HepG2 (cell line): Measurements from ENCODE around the gene EPM2AIP1. TPM values are rescaled to one million over a fixed set of nuclear protein-coding genes. Genes with fewer than 3 reads are reported as not detected.

Experiments
- ATAC-seq: fragments of 200-7000 bp; cut with Tn5 transposase; 3 replicates; pipeline ENCODE4 v1.9.1; 2020; ENCODE audit warnings: mild to moderate bottlenecking, moderate library complexity
- BruUV-seq: library from RNA; stranded (reverse); fragments of 400-500 nt; replicated peaks from 2 replicates; lab custom pipeline; 2021; lab: Mats Ljungman, UMichigan
- CTCF ChIA-PET: fragments of 300-600 bp; formaldehyde crosslinking; extraction: SDS; loops from one replicate; lab custom pipeline; 2021; ENCODE audit warnings: low total read pairs, inconsistent platforms, low intra/inter-chr PET ratio; lab: Yijun Ruan, JAX
- POLR2A ChIA-PET: fragments of 350-600 bp; sonication (Branson Sonifier 250); formaldehyde crosslinking; loops from one replicate; lab custom pipeline; 2020; ENCODE audit warnings: antibody characterized with exemption, inconsistent platforms; lab: Yijun Ruan, JAX
- DNase-seq: peaks from one replicate; pipeline ENCODE4 v3.0.0-alpha.2; 2015; ENCODE audit warnings: low spot score
- FAIRE-seq: peaks from 3 replicates; lab custom pipeline; 2011; peaks lifted over from hg19 to GRCh38; lab: Jason Lieb, UNC
- H2AFZ ChIP-seq: one replicate; pipeline ENCODE4 v1.6.1; 2011; ENCODE audit warnings: low read length, inconsistent platforms
- H3K27ac ChIP-seq: fragments of 300-600 bp; 3 replicates; pipeline ENCODE4 v1.8.0; 2011; ENCODE audit warnings: mixed run types, mild to moderate bottlenecking, mixed read lengths, low read length, inconsistent platforms; ENCODE audit not compliant: insufficient read depth; ENCODE audit errors: extremely low read length
- H3K27me3 ChIP-seq, 2 experiments: fragments of 200-600 bp in 1 of 2; 2 replicates in 1 of 2; 3 replicates in 1 of 2; pipeline versions ENCODE4 v1.6.0 to v1.8.0; 2011; ENCODE audit warnings: low read length in 2 of 2, mild to moderate bottlenecking in 2 of 2, moderate library complexity in 2 of 2, inconsistent platforms in 1 of 2; ENCODE audit not compliant: insufficient read depth in 2 of 2, control insufficient read depth in 1 of 2
- H3K36me3 ChIP-seq, 2 experiments: fragments of 200-600 bp in 1 of 2; replicated peaks in 1 of 2; 2 replicates in 1 of 2; 3 replicates in 1 of 2; pipeline versions ENCODE4 v1.5.1 to v1.8.0; 2011; ENCODE audit warnings: low read length in 2 of 2, inconsistent platforms in 1 of 2; ENCODE audit not compliant: insufficient read depth in 2 of 2, control insufficient read depth in 1 of 2
- H3K4me1 ChIP-seq: 2 replicates; pipeline ENCODE4 v1.5.1; 2012; ENCODE audit warnings: low read length, inconsistent platforms; ENCODE audit not compliant: insufficient read depth
- H3K4me2 ChIP-seq: 2 replicates; pipeline ENCODE4 v1.6.0; 2011; ENCODE audit warnings: low read depth, low read length, inconsistent platforms
- H3K4me3 ChIP-seq, 3 experiments: fragments of 200-600 bp in 1 of 3; sonication (generic), shearing (Covaris generic) in 1 of 3; replicated peaks in 1 of 3; 2 replicates each; pipeline ENCODE4 v1.5.1; 2011 to 2016; ENCODE audit warnings: low read length in 3 of 3, inconsistent platforms in 2 of 3, low read depth in 2 of 3, mild to moderate bottlenecking in 2 of 3, control low read depth in 1 of 3, mixed read lengths in 1 of 3; ENCODE audit not compliant: insufficient read depth in 1 of 3
- H3K79me2 ChIP-seq: one replicate; pipeline ENCODE4 v1.6.1; 2011; ENCODE audit warnings: low read length, inconsistent platforms; ENCODE audit not compliant: insufficient read depth
- H3K9ac ChIP-seq: 2 replicates; pipeline ENCODE4 v1.6.0; 2011; ENCODE audit warnings: mild to moderate bottlenecking, low read depth, low read length, inconsistent platforms; ENCODE audit not compliant: insufficient read depth
- H3K9me3 ChIP-seq: 2 replicates; pipeline ENCODE4 v1.5.1; 2012; ENCODE audit warnings: mild to moderate bottlenecking, low read length
- H4K20me1 ChIP-seq: 2 replicates; pipeline ENCODE4 v1.6.0; 2011; ENCODE audit warnings: inconsistent platforms, mild to moderate bottlenecking, low read length, moderate library complexity; ENCODE audit not compliant: insufficient read depth
- HNRNPUL1 ChIP-seq: fragments of 200-400 bp; formaldehyde crosslinking; IDR thresholded peaks from 2 replicates; pipeline ENCODE4 v1.6.1; 2017; ENCODE audit warnings: low read depth, mild to moderate bottlenecking, low read length, moderate library complexity
- MEIS1 ChIP-seq: sonication (generic); formaldehyde crosslinking; IDR thresholded peaks from 2 replicates; pipeline ENCODE4 v1.9.0; 2021; ENCODE audit warnings: mild to moderate bottlenecking, missing genetic modification reagents, moderate library complexity, borderline replicate concordance
- PHF5A ChIP-seq: IDR thresholded peaks from one replicate; pipeline ENCODE4 v1.6.1; 2018; ENCODE audit warnings: low read depth, missing genetic modification reagents; ENCODE audit not compliant: unreplicated experiment
- ZNF431 ChIP-seq: sonication (generic); formaldehyde crosslinking; IDR thresholded peaks from 2 replicates; pipeline ENCODE4 v1.9.0; 2022; ENCODE audit warnings: missing genetic modification reagents, low read depth, mild to moderate bottlenecking, borderline replicate concordance
- WGBS: methylation state at CpG from one replicate; pipeline ENCODE4 v1.1.6; 2017; ENCODE audit warnings: low lambda C conversion rate; 5-methylcytosine and 5-hydroxymethylcytosine counted together
- in situ Hi-C: cut with HindIII; loops from 2 replicates; pipeline ENCODE4 v1.10.0; 2017; ENCODE audit warnings: low pct_unique_long_range_greater_than_20kb; ENCODE audit not compliant: extremely low pct_ligation_motif_present
- intact Hi-C: fragments of 100-400 bp; cut with micrococcal nuclease; formaldehyde crosslinking; loops from one replicate; pipeline ENCODE4 v1.10.0; 2022; ENCODE audit not compliant: unreplicated experiment
- polyA plus RNA-seq, 8 experiments: library from polyadenylated mRNA; depleted of rRNA in 3 of 8; stranded (reverse) in 7 of 8; unstranded in 1 of 8; fragments of >200 nt; fragmentation: Illumina TruSeq in 4 of 8; extraction: Trizol in 4 of 8; gene quantifications; 2 replicates each; pipeline versions ENCODE4 v1.2.1 to v1.2.3, GENCODE V29; 2011 to 2016; ENCODE audit warnings: low read depth in 4 of 8, missing spikeins in 1 of 8, mixed read lengths in 1 of 8; ENCODE audit not compliant: insufficient read depth in 1 of 8
- total RNA-seq, 5 experiments: library from RNA; depleted of rRNA; stranded (reverse); fragments of >200 nt; fragmentation: Illumina TruSeq; extraction: Trizol; gene quantifications; 2 replicates each; pipeline ENCODE4 v1.2.3, GENCODE V29; 2016; ENCODE audit warnings: low read depth in 1 of 5
- TF ChIP-seq, protein P1 (sequence below), 2 experiments: sonication (generic) in 1 of 2; formaldehyde crosslinking in 1 of 2; IDR thresholded peaks; 2 replicates each; pipeline versions ENCODE4 v1.5.1 to v1.6.1; 2011 to 2020; ENCODE audit warnings: borderline replicate concordance in 1 of 2, low read depth in 1 of 2, low read length in 1 of 2, mild to moderate bottlenecking in 1 of 2, missing genetic modification reagents in 1 of 2, moderate library complexity in 1 of 2
- TF ChIP-seq, protein P2 (sequence below): sonication (generic); formaldehyde crosslinking; IDR thresholded peaks from 2 replicates; pipeline ENCODE4 v1.5.0; 2020; ENCODE audit warnings: mild to moderate bottlenecking, missing genetic modification reagents, borderline replicate concordance
- TF ChIP-seq, protein P3 (sequence below): sonication (generic); formaldehyde crosslinking; IDR thresholded peaks from 2 replicates; pipeline ENCODE4 v1.8.0; 2022; ENCODE audit warnings: mild to moderate bottlenecking, missing genetic modification reagents
- TF ChIP-seq, protein P4 (sequence below): sonication (generic); formaldehyde crosslinking; IDR thresholded peaks from 2 replicates; pipeline ENCODE4 v1.4.0; 2020; ENCODE audit warnings: missing genetic modification reagents

The EPM2AIP1 gene
- total and polyA plus RNA-seq, 2 of the 13 experiments (the other 11 are each of a cell fraction or from before 2014, with no cell fraction given), result 10.7 to 23.0 TPM

DNA sequence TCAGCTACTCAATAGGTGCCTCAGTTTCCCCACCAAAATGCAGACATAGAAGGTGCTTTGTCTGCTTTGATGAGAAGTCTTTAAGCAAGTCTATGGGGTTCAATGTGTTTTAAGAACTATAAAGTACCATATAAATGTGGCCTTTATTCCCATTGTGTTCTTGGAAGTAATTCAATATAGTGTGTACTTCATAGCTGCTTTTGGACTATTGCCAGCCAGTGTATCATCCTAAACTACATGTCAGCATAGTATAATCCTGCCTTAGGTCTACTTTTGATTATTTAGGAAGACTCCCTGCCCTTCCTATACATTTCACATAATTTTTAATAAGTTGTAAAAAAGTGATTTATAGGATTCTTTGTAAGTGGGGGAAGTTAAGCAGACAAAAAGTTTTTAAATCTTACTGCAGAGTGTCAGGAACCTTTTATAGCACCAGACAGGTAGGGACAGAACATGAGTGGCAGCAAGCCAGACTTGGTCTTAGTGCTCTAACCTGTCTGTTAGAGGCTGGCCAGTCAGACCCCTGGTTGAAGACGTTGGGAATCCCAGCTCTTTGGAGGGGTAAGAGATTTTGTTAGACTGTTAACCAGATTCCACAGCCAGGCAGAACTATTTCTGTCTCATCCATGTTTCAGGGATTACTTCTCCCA is 48.7 kb upstream of the EPM2AIP1 start:
- no TSS peak for BruUV-seq
- H3K36me3 ChIP-seq, result peaks cover 9 to 51% of the 10 kb centered on the region in 2 experiments
- H2AFZ ChIP-seq, result no peak overlapping the region
- ChIA-PET POLR2A (no interaction called here), CTCF (no interaction called here)
- no peaks in the 10 kb centered on the region for H4K20me1 ChIP-seq
- no peaks in the 10 kb centered on the region for H3K9me3 ChIP-seq
- no peaks in the 10 kb centered on the region for H3K79me2 ChIP-seq
- WGBS, result 100% methylated on average over 1 of the region's 1 CpG
- no peak overlapping the region for H3K4me2 ChIP-seq
- H3K9ac ChIP-seq, result no peak overlapping the region
- FAIRE-seq (no peak), DNase-seq (no peak), ATAC-seq (no peak)
- H3K4me3 ChIP-seq, result no peak overlapping the region
- in situ Hi-C loops (no loop called here), intact Hi-C loops (no loop called here)
- H3K27ac ChIP-seq, result no peak overlapping the region
- no peaks in the 10 kb centered on the region for H3K4me1 ChIP-seq
- H3K27me3 ChIP-seq, result no peaks in the 10 kb centered on the region; a peak in 1 of 5 replicates
- TF ChIP-seq, protein P1, sequence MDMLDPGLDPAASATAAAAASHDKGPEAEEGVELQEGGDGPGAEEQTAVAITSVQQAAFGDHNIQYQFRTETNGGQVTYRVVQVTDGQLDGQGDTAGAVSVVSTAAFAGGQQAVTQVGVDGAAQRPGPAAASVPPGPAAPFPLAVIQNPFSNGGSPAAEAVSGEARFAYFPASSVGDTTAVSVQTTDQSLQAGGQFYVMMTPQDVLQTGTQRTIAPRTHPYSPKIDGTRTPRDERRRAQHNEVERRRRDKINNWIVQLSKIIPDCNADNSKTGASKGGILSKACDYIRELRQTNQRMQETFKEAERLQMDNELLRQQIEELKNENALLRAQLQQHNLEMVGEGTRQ (IDR thresholded peaks at IDR 0.05; ENCODE audit: low read depth, low read length), result no peak
- TF ChIP-seq, protein P1 (CRISPR knock-in tag; IDR thresholded peaks at IDR 0.05; ENCODE audit: borderline replicate concordance), result no peak
- no peak for TF ChIP-seq ZNF431 (CRISPR knock-in tag)
- TF ChIP-seq HNRNPUL1, result no peak
- TF ChIP-seq, protein P2, sequence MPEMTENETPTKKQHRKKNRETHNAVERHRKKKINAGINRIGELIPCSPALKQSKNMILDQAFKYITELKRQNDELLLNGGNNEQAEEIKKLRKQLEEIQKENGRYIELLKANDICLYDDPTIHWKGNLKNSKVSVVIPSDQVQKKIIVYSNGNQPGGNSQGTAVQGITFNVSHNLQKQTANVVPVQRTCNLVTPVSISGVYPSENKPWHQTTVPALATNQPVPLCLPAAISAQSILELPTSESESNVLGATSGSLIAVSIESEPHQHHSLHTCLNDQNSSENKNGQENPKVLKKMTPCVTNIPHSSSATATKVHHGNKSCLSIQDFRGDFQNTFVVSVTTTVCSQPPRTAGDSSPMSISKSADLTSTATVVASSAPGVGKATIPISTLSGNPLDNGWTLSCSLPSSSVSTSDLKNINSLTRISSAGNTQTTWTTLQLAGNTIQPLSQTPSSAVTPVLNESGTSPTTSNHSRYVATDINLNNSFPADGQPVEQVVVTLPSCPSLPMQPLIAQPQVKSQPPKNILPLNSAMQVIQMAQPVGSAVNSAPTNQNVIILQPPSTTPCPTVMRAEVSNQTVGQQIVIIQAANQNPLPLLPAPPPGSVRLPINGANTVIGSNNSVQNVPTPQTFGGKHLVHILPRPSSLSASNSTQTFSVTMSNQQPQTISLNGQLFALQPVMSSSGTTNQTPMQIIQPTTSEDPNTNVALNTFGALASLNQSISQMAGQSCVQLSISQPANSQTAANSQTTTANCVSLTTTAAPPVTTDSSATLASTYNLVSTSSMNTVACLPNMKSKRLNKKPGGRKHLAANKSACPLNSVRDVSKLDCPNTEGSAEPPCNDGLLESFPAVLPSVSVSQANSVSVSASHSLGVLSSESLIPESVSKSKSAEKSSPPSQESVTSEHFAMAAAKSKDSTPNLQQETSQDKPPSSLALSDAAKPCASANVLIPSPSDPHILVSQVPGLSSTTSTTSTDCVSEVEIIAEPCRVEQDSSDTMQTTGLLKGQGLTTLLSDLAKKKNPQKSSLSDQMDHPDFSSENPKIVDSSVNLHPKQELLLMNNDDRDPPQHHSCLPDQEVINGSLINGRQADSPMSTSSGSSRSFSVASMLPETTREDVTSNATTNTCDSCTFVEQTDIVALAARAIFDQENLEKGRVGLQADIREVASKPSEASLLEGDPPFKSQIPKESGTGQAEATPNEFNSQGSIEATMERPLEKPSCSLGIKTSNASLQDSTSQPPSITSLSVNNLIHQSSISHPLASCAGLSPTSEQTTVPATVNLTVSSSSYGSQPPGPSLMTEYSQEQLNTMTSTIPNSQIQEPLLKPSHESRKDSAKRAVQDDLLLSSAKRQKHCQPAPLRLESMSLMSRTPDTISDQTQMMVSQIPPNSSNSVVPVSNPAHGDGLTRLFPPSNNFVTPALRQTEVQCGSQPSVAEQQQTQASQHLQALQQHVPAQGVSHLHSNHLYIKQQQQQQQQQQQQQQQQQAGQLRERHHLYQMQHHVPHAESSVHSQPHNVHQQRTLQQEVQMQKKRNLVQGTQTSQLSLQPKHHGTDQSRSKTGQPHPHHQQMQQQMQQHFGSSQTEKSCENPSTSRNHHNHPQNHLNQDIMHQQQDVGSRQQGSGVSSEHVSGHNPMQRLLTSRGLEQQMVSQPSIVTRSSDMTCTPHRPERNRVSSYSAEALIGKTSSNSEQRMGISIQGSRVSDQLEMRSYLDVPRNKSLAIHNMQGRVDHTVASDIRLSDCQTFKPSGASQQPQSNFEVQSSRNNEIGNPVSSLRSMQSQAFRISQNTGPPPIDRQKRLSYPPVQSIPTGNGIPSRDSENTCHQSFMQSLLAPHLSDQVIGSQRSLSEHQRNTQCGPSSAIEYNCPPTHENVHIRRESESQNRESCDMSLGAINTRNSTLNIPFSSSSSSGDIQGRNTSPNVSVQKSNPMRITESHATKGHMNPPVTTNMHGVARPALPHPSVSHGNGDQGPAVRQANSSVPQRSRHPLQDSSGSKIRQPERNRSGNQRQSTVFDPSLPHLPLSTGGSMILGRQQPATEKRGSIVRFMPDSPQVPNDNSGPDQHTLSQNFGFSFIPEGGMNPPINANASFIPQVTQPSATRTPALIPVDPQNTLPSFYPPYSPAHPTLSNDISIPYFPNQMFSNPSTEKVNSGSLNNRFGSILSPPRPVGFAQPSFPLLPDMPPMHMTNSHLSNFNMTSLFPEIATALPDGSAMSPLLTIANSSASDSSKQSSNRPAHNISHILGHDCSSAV (CRISPR knock-in tag), result no peak
- TF ChIP-seq MEIS1 (CRISPR knock-in tag), result no peak
- TF ChIP-seq, protein P3, sequence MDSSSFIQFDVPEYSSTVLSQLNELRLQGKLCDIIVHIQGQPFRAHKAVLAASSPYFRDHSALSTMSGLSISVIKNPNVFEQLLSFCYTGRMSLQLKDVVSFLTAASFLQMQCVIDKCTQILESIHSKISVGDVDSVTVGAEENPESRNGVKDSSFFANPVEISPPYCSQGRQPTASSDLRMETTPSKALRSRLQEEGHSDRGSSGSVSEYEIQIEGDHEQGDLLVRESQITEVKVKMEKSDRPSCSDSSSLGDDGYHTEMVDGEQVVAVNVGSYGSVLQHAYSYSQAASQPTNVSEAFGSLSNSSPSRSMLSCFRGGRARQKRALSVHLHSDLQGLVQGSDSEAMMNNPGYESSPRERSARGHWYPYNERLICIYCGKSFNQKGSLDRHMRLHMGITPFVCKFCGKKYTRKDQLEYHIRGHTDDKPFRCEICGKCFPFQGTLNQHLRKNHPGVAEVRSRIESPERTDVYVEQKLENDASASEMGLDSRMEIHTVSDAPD (CRISPR knock-in tag), result no peak
- TF ChIP-seq PHF5A (CRISPR knock-in tag), result no peak
- TF ChIP-seq, protein P4, sequence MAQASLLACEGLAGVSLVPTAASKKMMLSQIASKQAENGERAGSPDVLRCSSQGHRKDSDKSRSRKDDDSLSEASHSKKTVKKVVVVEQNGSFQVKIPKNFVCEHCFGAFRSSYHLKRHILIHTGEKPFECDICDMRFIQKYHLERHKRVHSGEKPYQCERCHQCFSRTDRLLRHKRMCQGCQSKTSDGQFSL (CRISPR knock-in tag), result no peak
